Stimulated activated CD8-positive, alpha-beta memory T cell treated with anti-CD3 and anti-CD28 coated beads, Interleukin-4, amount 100 ng/mL, for 48 hours (primary cell): ENCODE measurements around the gene PKNOX2.

Source experiments
- DNase-seq: peaks from one replicate; pipeline ENCODE4 v3.0.0-alpha.2; 2020

PKNOX2 gene

DNA sequence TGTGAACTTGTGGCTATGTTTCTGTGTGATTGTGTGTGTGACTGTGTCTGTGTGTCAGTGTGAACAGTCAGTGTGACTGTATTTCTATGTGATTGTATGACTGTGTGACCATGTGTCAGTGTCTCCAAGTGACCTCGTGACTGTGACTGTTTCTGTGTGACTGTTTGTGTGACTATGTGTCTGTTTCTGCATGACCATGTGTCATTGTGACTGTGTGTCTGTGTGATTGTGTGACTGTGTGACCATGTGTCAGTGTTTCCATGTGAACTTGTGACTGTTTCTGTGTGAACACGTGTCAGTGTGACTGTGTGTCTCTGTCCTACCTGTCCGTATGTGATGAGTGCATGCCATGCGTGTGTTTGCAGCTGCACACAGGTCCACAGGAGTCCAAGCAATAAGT, 8.8 kb upstream of the PKNOX2 start:
- no peak for DNase-seq

GRCh38 chr11:125156346-125157117, 8.0 kb upstream of the PKNOX2 start:
- DNase-seq = no peak

DNA sequence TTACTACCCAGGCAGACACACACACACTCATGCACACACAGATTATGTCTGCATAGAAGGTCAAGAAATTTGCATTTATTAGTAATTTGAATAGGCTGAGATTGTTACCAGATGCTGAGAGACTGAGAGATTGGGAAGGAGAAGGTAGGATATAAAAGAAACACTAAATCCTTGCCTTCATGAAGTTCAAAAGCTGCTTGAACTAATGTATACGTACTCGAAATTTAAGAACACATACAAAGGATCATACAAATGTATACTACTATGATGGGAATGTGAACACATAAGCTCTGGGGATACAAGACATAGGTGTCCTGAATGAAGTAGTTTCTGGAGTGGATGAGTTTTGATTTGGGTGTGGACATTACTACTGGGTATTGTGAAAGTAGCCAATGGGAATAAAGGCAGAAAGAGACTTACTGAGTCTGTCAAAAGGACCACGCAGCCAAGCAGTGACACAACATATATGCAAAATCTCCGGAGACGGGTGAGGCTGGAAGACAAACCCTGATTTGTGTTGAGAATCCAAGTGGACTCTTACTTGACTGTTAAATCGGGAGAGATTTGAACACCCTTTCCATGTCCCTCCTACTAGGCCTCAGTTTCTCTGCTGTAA, 7.3 kb upstream of the PKNOX2 start:
- DNase-seq = no peak

GRCh38 chr11:125157953-125158680, 6.4 kb upstream of the PKNOX2 start:
- no peak for DNase-seq

DNA sequence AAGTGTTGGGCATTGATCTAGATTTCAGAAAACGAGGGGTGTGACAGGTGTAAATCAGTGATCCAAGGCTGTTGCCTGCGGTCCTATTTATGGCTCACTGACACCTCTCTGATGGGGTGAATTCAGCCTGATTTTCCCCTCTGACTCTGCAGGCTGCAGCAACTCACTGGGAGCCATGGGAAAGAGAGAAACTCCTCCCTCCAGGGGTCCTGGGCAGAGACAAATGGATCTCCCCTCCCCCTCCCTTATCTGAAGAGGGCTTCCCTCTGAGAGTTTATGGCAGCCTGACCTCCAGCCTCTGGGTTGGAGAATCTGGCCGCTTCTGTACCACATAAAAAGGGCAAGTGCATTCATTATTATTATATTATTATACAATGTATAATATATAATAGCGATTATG, 1.8 kb upstream of the PKNOX2 start:
- DNase-seq = no peak

DNA sequence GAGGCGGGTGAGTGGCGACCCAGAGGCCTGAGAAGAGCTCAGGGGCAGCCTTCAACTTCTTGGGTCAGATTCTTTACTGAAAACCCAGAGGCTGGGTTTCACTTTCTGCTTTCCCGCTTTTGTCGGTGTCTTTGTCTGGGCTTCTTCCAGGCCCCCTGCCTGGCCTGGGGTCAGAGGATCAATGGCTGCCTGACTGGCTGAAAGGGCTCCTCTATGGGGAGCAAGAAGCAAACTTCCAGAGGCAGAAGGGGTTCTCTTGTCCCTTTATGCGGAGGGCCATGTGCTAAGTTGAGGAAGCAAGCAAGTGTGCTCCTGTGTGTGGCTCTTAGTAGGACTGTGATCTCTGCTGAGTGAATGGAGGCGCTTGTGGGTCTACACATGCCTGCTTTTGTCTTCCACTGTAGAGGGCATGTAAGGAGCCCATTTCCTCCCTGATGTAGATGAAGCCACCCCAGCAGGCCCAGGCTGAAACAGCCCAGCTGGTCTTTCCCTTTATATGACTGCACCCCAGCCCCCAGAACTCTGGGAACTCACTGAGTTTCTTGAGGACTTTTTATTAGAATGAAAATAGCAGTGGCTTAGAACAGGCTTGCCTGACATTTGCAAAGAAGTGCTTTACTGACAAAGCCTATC, 1.0 kb upstream of the PKNOX2 start:
- no peak for DNase-seq

DNA sequence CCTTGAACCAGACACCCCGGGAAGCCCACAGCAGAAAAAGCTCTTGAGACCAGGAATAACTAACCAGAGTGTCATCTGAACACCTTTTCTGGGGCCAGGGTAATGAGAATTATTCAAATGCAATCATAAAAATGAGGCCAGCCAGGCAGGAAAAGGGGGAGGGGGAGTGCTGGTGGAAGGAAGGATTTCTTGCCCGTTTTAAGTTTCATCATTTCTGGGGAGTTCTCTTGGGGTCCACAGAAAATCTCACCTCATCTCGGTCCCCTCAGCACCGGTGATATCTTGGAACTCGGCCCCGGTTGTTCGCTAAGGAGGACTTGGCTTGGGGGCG, 495 bp upstream of the PKNOX2 start:
- DNase-seq = no peak

DNA sequence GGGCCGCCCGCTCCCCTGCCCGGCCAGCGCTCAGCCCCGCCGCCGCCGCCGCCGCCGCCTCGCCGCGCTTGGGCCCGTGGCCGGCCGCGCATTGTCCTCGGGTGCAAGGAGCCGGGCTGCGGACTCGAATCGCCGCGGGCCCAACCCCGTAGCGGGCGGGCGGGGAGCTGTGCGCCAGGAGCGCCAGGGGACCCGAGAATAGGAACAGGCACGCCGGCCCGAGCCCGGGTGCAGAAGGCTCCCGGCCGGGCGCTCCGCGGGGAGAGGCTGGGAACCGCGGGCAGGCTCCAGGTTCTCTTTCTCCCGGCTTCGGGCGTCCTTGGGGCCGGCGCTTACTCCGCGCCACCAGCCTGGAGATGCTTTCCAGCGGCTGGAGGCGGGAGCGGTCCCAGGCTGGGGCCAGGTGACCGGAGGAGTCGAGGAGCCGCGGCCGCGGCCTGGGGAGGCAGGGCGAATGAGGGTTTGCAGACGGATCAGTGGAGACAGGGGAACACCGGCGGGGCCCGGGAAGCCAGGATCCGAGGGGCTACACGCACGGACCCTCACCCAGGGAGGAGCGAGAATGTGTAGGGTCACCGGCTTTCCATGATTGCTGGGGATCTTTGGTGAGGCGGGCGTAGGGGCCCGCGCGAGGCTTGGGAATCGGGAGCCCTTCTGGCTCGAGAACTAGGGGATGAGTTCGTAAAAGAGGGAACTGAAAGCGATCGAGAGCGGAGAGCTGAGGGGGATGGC, 726 bp downstream of the PKNOX2 start:
- peak; percentile 36 for DNase-seq

- no peak for DNase-seq
Observed at GRCh38 chr11:125165843-125166763, 1.6 kb downstream of the PKNOX2 start.

GRCh38 chr11:125166764-125167291, 2.3 kb downstream of the PKNOX2 start:
- no peak for DNase-seq

- DNase-seq = no peak
Observed at GRCh38 chr11:125167292-125167953, 2.9 kb downstream of the PKNOX2 start.

DNA sequence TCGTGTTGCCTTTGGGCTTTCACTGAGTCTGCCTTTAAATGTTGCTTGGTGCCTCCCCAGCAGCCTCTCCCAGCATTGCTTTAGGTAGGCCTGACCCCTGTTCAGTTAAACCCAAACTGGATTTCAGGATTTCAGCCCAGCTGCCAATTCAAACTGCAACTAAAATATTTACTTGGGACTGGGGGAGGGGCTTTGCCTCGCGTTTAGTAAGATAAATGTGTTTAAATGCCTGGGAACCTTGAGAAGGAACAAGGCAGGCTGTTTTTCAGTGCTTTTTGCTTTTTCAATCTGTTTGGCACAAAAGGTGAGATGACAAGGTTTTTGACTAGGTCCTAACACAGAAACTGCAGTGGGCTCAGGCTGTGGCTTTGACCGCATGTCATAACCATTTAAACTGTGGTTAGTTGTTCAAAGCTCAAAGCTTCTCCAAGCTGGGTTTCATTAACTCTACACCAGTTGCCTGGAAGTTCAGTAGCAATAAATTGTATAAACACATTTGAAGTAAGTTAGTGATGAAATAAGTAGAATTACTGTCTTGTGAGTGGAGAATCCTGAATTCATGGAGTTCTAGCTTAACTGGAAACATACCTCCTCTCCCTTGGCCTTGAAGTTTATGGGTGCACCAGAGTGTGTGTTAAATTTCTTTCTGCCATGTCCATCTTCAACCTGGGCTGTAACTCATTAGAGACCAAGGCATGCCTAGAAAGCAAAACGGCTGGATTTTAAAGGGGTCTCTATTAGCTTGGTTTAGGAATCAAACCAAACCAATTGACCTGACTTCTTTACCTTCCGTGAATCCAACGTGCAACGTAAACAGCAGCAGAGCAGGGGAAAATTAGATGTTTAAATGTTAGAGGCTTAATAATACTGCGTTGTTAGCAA, 3.6 kb downstream of the PKNOX2 start:
- no peak for DNase-seq

DNA sequence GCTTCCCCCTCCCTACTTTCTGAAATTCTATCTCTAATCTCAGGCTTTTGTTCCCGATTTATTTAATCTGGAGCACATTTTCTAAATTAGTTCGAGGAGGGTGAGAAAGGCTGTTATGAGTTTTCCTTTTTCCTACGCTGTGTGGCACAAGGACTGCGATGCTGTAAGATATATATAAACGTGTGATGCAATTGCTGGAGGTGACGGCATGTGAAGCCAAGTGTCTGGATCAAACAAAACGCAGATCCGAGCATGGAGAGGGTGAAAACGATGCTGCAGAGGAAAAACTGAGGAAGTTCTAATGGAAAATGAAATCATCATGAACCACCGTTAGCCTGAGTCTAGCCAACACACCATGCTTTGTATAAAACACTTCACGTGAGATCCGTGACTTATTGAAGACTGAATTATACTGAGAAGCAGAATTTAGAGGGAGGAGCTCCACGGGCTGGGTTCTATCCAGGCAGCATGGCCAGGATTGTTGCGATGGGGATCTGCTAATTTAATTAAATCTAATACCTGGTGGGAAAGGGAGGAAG, 4.4 kb downstream of the PKNOX2 start:
- DNase-seq = no peak

DNA sequence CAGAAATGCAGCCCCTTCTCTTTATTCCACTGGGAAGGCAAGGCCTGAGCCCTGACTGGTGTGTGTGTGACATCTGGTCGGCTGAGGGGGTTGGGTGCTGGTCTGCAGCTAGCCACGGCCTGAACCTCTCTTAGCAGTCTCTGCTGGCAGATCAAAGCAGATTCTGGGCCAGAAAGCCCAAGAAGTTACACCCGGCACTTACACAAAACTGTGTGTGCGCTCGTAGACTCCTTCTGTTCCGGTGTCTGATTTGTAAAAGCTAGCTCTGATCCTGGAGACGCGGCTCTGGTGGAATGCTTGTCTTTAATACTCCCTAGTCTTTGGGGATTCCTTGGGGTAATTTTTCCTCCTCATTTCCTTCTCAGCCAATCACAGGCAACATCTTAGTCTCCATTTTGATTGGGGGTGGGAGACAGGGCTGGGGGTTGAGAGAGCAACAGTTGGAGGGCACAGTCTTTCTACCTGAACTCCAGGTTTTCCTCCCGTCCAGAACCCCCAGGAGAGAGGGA, 5.5 kb downstream of the PKNOX2 start:
- DNase-seq = no peak

DNA sequence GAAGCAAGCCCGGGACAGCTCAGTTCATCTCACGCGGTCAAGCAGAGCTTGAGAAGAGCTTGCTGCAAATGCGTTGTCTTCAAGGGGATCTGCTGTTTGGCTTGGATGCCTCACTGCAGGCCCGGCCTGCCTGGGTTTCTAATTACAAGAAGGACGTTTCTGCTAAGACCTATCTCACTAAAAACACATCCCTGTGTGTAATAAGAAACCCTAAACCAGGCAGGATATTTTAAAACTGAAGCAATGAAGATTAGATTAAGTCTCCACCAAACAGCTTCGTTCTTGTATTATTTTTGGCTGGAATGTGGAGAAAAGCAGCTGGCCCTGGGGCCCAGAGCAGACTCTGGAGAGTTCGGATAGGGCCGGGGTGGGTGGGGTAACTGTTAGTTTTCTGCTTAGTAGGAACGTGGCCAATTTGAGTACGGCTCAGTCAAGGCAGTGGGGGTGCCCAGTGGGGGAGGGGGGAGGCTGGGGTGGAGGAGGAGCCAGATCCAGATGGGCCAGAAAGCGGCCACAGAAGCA, 6.0 kb downstream of the PKNOX2 start:
- DNase-seq = no peak

DNA sequence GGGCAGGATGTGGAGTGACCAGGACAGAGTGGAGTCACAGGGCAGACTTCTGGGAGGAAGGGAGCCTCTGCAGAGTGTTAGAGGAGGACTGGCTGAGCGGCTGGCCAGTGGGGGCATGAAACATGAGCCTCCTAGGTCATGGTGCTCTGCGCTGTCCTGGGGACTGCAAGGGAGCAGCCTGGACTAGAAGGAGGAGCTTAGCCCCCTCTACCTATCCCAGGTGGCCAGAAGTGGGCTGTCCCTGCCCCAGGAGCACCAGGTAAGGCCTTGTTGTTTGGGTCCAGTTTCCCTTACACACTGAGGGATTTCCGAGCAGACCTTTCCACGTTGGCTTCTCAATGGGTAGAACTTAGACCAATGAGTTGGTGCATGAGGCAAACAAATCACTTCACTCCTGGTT, 7.4 kb downstream of the PKNOX2 start:
- DNase-seq = no peak

GRCh38 chr11:125173027-125173426, 8.5 kb downstream of the PKNOX2 start:
- no peak for DNase-seq

- DNase-seq = no peak
Observed at GRCh38 chr11:125173556-125173955, 9.0 kb downstream of the PKNOX2 start.

DNA sequence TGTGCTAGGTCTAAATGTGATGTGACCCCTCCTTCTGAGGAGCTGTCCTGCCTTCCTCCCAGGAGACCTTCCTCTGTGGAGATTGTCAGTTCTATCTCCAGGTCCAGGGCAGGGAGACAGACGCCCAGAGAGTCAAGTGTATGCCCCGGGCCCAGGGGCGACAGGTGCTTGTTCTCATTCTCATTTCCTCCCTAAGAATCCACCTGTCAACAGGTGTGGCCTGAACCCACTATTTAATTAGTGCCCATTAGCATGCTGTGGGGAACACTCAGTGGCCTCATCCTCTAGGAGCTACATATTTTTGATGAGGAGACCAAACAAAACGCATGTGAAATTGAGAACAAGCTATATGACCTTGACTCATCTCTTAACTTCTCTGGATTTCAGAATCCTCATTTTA, 9.5 kb downstream of the PKNOX2 start:
- DNase-seq = no peak
